Stomach (tissue), 4 donors: Measurements from ENCODE around the gene LCE1A.

Experiments
- CTCF ChIP-seq, 7 experiments: fragments of 450-650 bp in 4 of 7; fragments of 200-600 bp in 3 of 7; sonication (generic) in 3 of 7; IDR thresholded peaks; one replicate each; pipeline ENCODE4 v1.5.1; 2016 to 2019; ENCODE audit warnings: antibody characterized with exemption in 7 of 7, control low read depth in 2 of 7, mild to moderate bottlenecking in 1 of 7
- POLR2A ChIP-seq, 4 donors: fragments of 450-650 bp; IDR thresholded peaks; one replicate each; pipeline ENCODE4 v1.6.1; 2016; ENCODE audit warnings: antibody characterized with exemption in 4 of 4, control low read depth in 2 of 4, mild to moderate bottlenecking in 1 of 4, moderate library complexity in 1 of 4
- POLR2AphosphoS5 ChIP-seq, 3 donors: sonication (generic); formaldehyde crosslinking; IDR thresholded peaks; one replicate each; pipeline ENCODE4 v1.6.1; 2016; ENCODE audit warnings: antibody characterized with exemption in 3 of 3

GRCh38 chr1:152806576-152806975, 20.7 kb upstream of the LCE1A start, which contains the start of gene LCE1C:
- no peak for TF ChIP-seq CTCF (IDR thresholded peaks at IDR 0.05)
- no peak for TF ChIP-seq POLR2A (IDR thresholded peaks at IDR 0.05)
- no peak for TF ChIP-seq POLR2AphosphoS5 (IDR thresholded peaks at IDR 0.05)
